Measurements from ENCODE around the gene NFATC1. TPM values are rescaled to one million over a fixed set of nuclear protein-coding genes. Genes with fewer than 3 reads are reported as not detected.

NFATC1 gene
- total and polyA plus RNA-seq, 9 donors: 8.4 to 28.3 (median 12.2) TPM

GRCh38 chr18:79428287-79428686 is 32.6 kb downstream of the NFATC1 start:
- TF ChIP-seq POLR2A (IDR thresholded peaks at IDR 0.05): no peak
- no peak for TF ChIP-seq CTCF (IDR thresholded peaks at IDR 0.05)
- TF ChIP-seq EP300 (IDR thresholded peaks at IDR 0.05): no peak
- H3K9me3 ChIP-seq: no peaks in the 10 kb centered on the region
- H3K27ac ChIP-seq: no peak overlapping the region
- DNase-seq: no peak
- WGBS, 3 donors: 74 to 86% (median 78%) methylated on average over 10 of the region's 10 CpGs
- H3K36me3 ChIP-seq: no peaks in the 10 kb centered on the region
- intact Hi-C loops (cut with DNase I): no loop called here
- H3K4me1 ChIP-seq (ENCODE audit: insufficient read depth): peaks cover 9% of the 10 kb centered on the region
- no peak overlapping the region for H3K4me3 ChIP-seq
- H3K27me3 ChIP-seq: no peaks in the 10 kb centered on the region

- TF ChIP-seq POLR2A (IDR thresholded peaks at IDR 0.05): no peak
- TF ChIP-seq EP300 (IDR thresholded peaks at IDR 0.05): no peak
- TF ChIP-seq CTCF (IDR thresholded peaks at IDR 0.05): no peak
- no peak for DNase-seq
- 92 to 94% (median 93%) methylated on average over 14 of the region's 14 CpGs for WGBS, 3 donors
- no peaks in the 10 kb centered on the region for H3K27me3 ChIP-seq
- H3K36me3 ChIP-seq: no peaks in the 10 kb centered on the region
- intact Hi-C loops (cut with DNase I): no loop called here
- no peak overlapping the region for H3K27ac ChIP-seq
- H3K9me3 ChIP-seq: no peaks in the 10 kb centered on the region
- no peaks in the 10 kb centered on the region for H3K4me1 ChIP-seq (ENCODE audit: insufficient read depth)
- no peak overlapping the region for H3K4me3 ChIP-seq
Measured at GRCh38 chr18:79429381-79429780, 33.7 kb downstream of the NFATC1 start.

- TF ChIP-seq CTCF (IDR thresholded peaks at IDR 0.05) (no peak), EP300 (IDR thresholded peaks at IDR 0.05) (no peak), POLR2A (IDR thresholded peaks at IDR 0.05) (no peak)
- intact Hi-C loops (cut with DNase I): no loop called here
- no peak for DNase-seq
- WGBS, 3 donors: 85 to 94% (median 87%) methylated on average over 27 of the region's 27 CpGs
- Histone ChIP-seq H3K9me3 (no peaks in the 10 kb centered on the region), H3K4me1 (ENCODE audit: insufficient read depth) (no peaks in the 10 kb centered on the region), H3K4me3 (no peak overlapping the region), H3K27ac (no peak overlapping the region), H3K36me3 (no peaks in the 10 kb centered on the region), H3K27me3 (no peaks in the 10 kb centered on the region)
Measured at GRCh38 chr18:79429785-79430281, 34.1 kb downstream of the NFATC1 start.

GRCh38 chr18:79432376-79433120 is 36.8 kb downstream of the NFATC1 start:
- Histone ChIP-seq H3K27me3 (no peaks in the 10 kb centered on the region), H3K4me3 (no peak overlapping the region), H3K36me3 (no peaks in the 10 kb centered on the region), H3K4me1 (ENCODE audit: insufficient read depth) (no peaks in the 10 kb centered on the region), H3K27ac (no peak overlapping the region), H3K9me3 (no peaks in the 10 kb centered on the region)
- no peak for DNase-seq
- intact Hi-C loops (cut with DNase I): no loop called here
- no peak for TF ChIP-seq EP300 (IDR thresholded peaks at IDR 0.05)
- TF ChIP-seq POLR2A (IDR thresholded peaks at IDR 0.05): no peak
- TF ChIP-seq CTCF (IDR thresholded peaks at IDR 0.05): no peak
- WGBS, 3 donors: 93 to 95% (median 93%) methylated on average over 33 of the region's 33 CpGs

All from ovary (tissue), 9 donors.